ENCODE results near the gene DAAM1.

DAAM1 gene

DNA sequence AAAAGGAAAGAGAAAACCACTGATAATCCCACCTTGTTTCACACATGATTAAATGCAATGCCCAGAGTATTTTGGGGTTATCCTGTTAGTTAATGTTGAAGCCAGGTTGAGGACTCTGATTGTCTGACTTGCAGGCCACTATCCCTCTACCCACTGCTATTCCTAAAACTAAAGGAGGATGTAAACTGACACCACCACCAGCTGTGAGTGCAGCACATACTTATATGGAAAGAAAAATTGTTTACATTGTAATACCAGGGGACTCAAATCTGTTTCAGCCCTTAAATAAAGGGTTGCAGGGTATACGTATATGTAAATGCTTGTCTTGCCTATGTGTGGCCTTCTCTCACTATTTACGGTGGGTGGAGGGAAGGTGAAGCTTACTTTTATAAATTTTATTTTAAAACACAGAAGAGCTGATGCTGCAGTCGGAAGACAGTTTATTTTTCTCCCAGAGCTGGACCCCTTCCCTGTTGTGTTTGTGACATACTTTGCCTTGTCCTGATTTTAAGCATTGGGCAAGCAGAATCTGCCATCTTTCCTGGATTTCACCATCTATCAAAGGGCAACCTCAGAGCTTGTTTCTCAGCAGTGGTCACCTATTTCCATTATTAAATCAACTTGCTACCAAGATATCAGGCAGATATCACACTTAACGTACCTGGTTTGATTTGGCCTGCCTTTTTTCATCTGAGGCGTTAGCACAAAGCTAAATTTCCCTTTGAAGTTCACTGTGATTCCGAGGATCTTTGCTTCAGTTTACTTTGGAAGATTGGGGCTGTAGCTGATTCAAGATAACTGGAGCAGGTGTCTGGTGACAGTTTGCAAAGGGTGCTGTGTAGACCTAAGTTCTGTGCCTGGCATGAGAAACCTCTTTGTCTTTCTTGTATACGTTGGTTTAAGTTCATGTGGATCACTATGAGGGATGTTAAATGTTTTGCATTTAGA lies 25.2 kb downstream of the DAAM1 start:
- TF ChIP-seq, protein P1, sequence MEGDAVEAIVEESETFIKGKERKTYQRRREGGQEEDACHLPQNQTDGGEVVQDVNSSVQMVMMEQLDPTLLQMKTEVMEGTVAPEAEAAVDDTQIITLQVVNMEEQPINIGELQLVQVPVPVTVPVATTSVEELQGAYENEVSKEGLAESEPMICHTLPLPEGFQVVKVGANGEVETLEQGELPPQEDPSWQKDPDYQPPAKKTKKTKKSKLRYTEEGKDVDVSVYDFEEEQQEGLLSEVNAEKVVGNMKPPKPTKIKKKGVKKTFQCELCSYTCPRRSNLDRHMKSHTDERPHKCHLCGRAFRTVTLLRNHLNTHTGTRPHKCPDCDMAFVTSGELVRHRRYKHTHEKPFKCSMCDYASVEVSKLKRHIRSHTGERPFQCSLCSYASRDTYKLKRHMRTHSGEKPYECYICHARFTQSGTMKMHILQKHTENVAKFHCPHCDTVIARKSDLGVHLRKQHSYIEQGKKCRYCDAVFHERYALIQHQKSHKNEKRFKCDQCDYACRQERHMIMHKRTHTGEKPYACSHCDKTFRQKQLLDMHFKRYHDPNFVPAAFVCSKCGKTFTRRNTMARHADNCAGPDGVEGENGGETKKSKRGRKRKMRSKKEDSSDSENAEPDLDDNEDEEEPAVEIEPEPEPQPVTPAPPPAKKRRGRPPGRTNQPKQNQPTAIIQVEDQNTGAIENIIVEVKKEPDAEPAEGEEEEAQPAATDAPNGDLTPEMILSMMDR (IDR thresholded peaks at IDR 0.05; ENCODE audit: low read depth, low read length) = no peak
- DNase-seq (ENCODE audit: low read depth, low spot score) = peak; percentile 51
- in situ Hi-C loops (cut with HindIII; ENCODE audit: low sequenced_read_pairs) = no loop called here
- H3K4me3 ChIP-seq (ENCODE audit: low read depth, low read length) = no peak overlapping the region

DNA sequence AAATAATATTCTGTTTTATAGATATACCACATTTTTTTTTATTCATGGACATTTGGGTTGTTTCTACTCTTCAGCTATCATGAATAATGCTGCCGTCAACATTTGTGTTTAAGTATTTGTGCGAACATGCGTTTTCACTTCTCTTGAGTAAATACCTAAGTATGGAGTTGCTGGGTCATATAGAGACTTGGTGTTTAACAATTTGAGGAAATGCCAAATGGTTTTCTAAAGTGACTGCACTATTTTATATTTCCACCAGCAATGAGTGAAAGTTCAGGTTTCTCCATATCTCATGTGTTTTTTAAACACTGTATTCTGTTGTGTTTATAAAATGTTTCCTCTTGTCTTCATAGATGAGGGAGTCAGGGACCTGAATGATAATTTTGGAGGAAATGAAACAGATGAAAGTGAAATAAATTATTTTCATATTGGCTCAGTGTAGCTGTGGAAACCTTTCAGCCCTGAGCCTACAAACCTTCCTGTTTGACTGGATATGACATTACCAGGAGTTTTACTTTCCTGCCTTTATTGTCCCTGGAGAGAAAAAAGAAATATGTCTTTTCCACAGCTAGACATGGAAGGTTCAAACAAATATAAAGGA lies 26.3 kb downstream of the DAAM1 start:
- in situ Hi-C loops (cut with HindIII; ENCODE audit: low sequenced_read_pairs) = no loop called here
- TF ChIP-seq, protein P1 (IDR thresholded peaks at IDR 0.05; ENCODE audit: low read depth, low read length) = no peak
- no peak overlapping the region for H3K4me3 ChIP-seq (ENCODE audit: low read depth, low read length)
- no peak for DNase-seq (ENCODE audit: low read depth, low spot score)

DNA sequence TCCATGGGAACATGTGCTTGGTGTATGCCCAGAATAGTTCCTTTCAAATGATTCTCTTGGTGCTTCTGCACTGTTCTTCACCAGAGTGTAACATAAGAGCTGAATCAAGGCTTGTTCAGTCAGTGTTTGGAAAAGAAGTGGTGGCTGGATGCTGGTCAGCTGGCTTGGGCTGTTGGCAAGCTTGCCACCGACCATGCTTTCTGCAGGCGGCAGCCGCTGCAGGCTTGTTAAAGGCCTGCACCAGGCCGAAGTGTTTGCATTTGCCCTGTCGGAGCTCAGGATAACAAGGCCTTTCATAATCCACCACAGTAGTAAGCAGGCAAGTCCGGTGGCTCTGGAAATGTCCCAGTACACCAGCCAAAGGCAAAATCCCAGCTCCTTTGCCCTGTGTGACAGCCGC lies 26.9 kb downstream of the DAAM1 start:
- in situ Hi-C loops (cut with HindIII; ENCODE audit: low sequenced_read_pairs) = no loop called here
- DNase-seq (ENCODE audit: low read depth, low spot score) = peak; percentile 82
- H3K4me3 ChIP-seq (ENCODE audit: low read depth, low read length) = no peak overlapping the region
- TF ChIP-seq, protein P1 (IDR thresholded peaks at IDR 0.05; ENCODE audit: low read depth, low read length) = no peak

DNA sequence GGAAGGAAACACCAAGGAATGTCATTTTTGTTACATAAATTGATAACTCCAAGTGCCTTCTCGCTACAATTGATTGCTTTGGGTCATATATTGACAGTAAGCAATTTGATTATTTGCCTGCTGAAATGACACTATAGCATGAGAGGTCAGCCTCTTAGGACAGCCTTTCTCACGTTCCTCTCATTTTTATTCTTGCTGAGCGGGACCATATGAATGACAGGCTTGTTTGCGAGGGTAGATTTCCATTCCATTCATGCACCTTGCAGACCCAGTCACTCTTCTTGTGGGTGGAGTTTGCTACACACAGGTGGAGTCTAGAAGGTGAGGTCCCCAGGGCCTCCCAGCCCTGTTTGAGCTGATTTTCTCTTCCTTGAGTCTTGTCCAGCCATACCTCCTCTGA lies 27.3 kb downstream of the DAAM1 start:
- no peak for DNase-seq (ENCODE audit: low read depth, low spot score)
- no peak overlapping the region for H3K4me3 ChIP-seq (ENCODE audit: low read depth, low read length)
- in situ Hi-C loops (cut with HindIII; ENCODE audit: low sequenced_read_pairs) = no loop called here
- TF ChIP-seq, protein P1 (IDR thresholded peaks at IDR 0.05; ENCODE audit: low read depth, low read length) = no peak

DNA sequence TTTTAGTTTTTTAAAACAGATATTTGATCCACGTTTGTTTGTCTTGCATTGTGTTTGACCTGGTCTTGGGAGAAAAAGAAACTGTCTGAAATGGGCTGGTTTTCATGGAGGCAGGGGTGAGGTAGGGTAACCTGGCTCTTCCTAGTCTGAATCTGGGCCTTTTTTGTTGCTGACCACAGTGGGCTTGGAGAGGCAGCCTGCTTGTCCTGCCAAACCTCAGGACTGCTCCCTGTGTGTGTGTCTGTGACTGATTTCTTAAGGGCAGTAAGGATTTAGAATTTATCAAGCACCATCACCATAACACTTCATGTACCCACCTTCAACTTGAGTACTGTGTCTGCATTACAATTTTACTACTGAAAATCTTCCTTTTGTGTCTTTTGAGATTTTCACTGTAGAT lies 28.5 kb downstream of the DAAM1 start:
- no peak overlapping the region for H3K4me3 ChIP-seq (ENCODE audit: low read depth, low read length)
- peak; percentile 23 for DNase-seq (ENCODE audit: low read depth, low spot score)
- TF ChIP-seq, protein P1 (IDR thresholded peaks at IDR 0.05; ENCODE audit: low read depth, low read length) = no peak
- in situ Hi-C loops (cut with HindIII; ENCODE audit: low sequenced_read_pairs) = no loop called here

DNA sequence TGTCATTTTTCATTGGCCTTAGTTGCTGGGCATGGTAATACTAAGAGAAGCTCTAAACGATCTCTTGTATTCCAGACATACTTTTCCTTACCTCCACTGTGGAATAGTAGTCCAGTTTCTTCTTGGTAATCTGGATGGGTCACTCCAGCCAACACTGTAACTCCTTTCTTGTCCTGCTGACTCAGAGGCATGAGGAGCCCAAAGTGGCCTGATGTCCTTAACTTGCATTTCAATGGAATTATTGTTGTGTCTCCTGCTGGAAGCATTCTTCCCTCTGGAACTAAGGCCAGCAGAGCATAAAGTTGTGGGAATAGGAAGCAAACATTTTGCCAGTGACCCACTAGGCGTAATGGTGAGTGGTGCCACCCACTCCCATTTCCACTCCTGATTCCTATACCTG lies 33.1 kb downstream of the DAAM1 start:
- in situ Hi-C loops (cut with HindIII; ENCODE audit: low sequenced_read_pairs) = no loop called here
- TF ChIP-seq, protein P1 (IDR thresholded peaks at IDR 0.05; ENCODE audit: low read depth, low read length) = no peak
- no peak overlapping the region for H3K4me3 ChIP-seq (ENCODE audit: low read depth, low read length)

More for the DNA sequence above, 33.1 kb downstream of the DAAM1 start:
- no peak for DNase-seq (ENCODE audit: low read depth, low spot score)
